GM12801 (cell line): Measurements from ENCODE around the gene LDLRAD4.

Experiments used
- CTCF ChIP-seq: IDR thresholded peaks from one replicate; pipeline ENCODE4 v1.5.1; 2011; ENCODE audit warnings: control low read depth; ENCODE audit not compliant: insufficient read length; ENCODE audit errors: extremely low read depth

LDLRAD4 gene

DNA sequence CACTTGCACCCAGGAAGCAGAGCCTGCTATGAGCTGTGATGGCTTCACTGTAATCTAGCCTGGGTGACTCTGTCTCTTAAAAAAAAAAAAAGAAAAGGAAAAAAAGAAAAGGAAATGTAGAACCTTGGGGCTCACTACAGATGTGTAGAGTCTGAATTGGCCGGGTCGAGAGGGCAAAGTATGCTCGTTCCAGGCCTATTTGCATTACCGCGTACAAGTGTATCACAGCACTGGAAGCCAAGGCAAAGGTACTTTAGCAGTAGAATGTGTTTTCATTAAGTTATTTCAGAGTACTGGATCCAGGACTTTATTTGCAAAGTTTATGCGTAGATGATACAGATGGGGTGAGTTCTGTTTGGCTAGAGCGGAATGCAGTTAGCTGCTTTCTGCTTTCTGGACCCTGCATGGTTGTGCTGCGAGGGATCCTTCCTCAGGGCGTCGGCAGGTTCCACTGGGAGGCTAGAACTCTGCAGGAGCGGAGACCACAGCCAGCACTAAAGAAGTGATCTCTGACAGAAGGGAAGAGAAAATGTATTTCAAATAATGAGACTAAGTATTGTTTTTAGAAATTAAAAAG, 51.8 kb downstream of the LDLRAD4 start:
- no peak for TF ChIP-seq CTCF

DNA sequence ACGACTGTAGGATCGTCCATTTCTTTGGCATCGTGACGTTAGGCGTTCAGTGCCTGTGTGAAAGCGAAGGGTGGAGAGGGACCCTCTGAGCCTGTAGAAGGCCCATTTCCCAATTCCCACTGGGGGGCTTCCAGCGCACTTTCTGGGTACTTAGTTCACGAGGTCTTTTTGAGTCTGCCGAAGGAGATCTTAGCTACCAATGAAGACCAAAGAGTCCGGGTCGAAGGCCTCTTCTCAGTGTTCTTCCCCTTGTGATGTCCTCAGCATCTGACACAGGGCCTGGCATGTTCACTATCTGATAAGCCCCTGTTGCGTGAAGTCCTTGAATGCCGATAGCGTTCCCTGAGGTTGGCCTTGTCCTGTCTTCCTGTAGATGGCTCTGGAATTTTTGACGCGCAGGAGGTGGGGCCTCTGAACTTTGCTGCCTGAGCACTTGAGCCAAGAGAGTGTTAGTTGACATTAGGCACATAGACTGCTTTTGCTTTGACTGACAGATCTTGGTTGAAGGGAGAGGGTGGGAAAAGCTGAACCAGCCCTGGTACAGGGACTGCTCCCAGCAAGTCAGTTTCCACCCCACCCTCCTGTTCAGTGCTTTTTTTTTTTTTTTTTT, 52.8 kb downstream of the LDLRAD4 start:
- no peak for TF ChIP-seq CTCF

- no peak for TF ChIP-seq CTCF
These were observed 53.9 kb downstream of the LDLRAD4 start for GRCh38 chr18:13272416-13272815.

DNA sequence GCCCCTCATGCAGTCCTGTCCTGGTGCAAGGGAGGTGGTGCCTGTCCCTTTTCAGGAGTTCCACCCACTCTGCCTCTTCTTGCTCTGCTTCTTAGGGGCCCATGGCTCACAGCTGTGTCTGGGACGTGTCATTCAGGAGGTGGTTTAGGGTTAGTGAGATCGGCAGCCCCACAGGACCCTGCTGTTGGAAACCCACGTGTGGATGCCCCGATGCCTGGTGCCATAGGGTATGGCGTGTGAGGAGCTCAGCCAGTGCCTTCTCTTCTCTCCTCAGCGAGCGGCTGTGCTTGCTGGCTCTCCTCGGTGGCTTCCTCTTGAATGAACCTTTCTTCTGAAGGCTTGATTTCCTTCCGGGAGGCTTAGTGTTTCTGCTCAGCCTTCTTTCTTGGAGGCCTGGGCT, 55.2 kb downstream of the LDLRAD4 start:
- no peak for TF ChIP-seq CTCF

GRCh38 chr18:13275075-13275474, 56.5 kb downstream of the LDLRAD4 start:
- no peak for TF ChIP-seq CTCF

- TF ChIP-seq CTCF, result no peak
These were observed 58.3 kb downstream of the LDLRAD4 start for GRCh38 chr18:13276530-13277520.

DNA sequence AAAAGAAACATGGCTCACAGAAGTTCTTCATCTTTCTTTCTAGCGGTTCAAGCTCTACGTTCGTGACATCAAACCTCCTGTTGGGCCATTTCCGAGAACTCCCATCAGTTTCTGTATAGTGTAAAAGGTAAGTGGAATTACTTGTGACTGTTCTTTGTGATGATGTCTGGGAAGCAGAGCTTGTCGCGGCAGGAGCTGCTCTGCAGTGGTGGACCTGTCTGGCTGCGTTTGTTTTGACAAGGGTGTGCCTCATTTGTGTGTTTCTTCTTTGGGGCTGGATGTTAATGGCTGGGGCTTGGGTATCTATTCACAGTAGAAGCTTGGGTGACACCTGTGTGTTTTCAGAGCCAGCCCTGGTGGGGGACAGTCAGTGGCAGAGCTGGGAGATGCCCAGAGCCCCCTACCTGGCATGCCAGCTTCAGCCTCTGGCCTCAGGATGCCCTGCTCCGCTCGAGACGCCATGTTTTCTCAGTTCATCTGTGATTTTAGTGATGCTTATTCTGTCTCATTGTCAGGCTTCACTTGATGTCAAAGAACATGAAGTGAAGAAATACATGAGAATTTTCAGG, 59.6 kb downstream of the LDLRAD4 start:
- TF ChIP-seq CTCF, result no peak
